IMR-90 (cell line): ENCODE measurements around the gene ABLIM3. TPM values are rescaled to one million over a fixed set of nuclear protein-coding genes. Genes with fewer than 3 reads are reported as not detected.

Experiments used
- ATAC-seq: fragments of 200-7000 bp; cut with Tn5 transposase; 2 replicates; pipeline ENCODE4 v1.9.1; 2020; ENCODE audit warnings: low read depth, mild to moderate bottlenecking, moderate library complexity
- BruUV-seq: library from RNA; stranded (reverse); fragments of 400-500 nt; replicated peaks from 2 replicates; lab custom pipeline; 2021; lab: Mats Ljungman, UMichigan
- CTCF ChIA-PET: fragments of 300-600 bp; formaldehyde crosslinking; extraction: SDS; loops from one replicate; lab custom pipeline; 2021; ENCODE audit warnings: antibody characterized with exemption; lab: Yijun Ruan, JAX
- POLR2A ChIA-PET: fragments of 300-600 bp; sonication (Branson Sonifier 250); formaldehyde crosslinking; loops from one replicate; lab custom pipeline; 2022; ENCODE audit warnings: antibody characterized with exemption; ENCODE audit not compliant: unreplicated experiment; lab: Charles Lee
- DNase-seq: peaks from one replicate; pipeline ENCODE4 v3.0.0; 2013
- H2AFZ ChIP-seq: replicated peaks from 2 replicates; pipeline ENCODE3; 2013; ENCODE audit warnings: low read length, mild to moderate bottlenecking; ENCODE audit not compliant: poor library complexity
- H2AK5ac ChIP-seq: 2 replicates; pipeline ENCODE4 v1.6.1; 2013; ENCODE audit warnings: low read depth, low read length, inconsistent platforms
- H2AK9ac ChIP-seq: replicated peaks from 2 replicates; pipeline ENCODE3; 2013; ENCODE audit warnings: mild to moderate bottlenecking, low read depth, low read length, moderate library complexity; ENCODE audit not compliant: poor library complexity
- H2BK120ac ChIP-seq: 2 replicates; pipeline ENCODE4 v1.6.1; 2013; ENCODE audit warnings: low read depth, low read length, inconsistent platforms
- H2BK15ac ChIP-seq: 3 replicates; pipeline ENCODE4 v1.6.1; 2013; ENCODE audit warnings: low read depth, low read length, inconsistent platforms
- H2BK20ac ChIP-seq: 2 replicates; pipeline ENCODE4 v1.6.1; 2013; ENCODE audit warnings: low read depth, mild to moderate bottlenecking, inconsistent platforms, low read length, moderate library complexity
- H2BK5ac ChIP-seq: 2 replicates; pipeline ENCODE4 v1.6.1; 2013; ENCODE audit warnings: mild to moderate bottlenecking, low read depth, low read length, inconsistent platforms; ENCODE audit not compliant: poor library complexity, severe bottlenecking
- H3K14ac ChIP-seq: replicated peaks from 2 replicates; pipeline ENCODE4 v1.6.1; 2013; ENCODE audit warnings: low read depth, low read length, inconsistent platforms
- H3K18ac ChIP-seq: 2 replicates; pipeline ENCODE4 v1.6.1; 2013; ENCODE audit warnings: low read depth, low read length, control low read depth
- H3K23ac ChIP-seq: 2 replicates; pipeline ENCODE4 v1.6.1; 2013; ENCODE audit warnings: low read depth, low read length, inconsistent platforms
- H3K27ac ChIP-seq: 2 replicates; pipeline ENCODE4 v1.5.1; 2013; ENCODE audit warnings: mild to moderate bottlenecking, control low read depth, low read length; ENCODE audit not compliant: insufficient read depth
- H3K27me3 ChIP-seq: 2 replicates; pipeline ENCODE4 v1.6.1; 2013; ENCODE audit warnings: low read length; ENCODE audit not compliant: control insufficient read depth, insufficient read depth
- H3K36me3 ChIP-seq: 2 replicates; pipeline ENCODE4 v1.6.1; 2013; ENCODE audit warnings: low read length, mixed read lengths; ENCODE audit not compliant: control insufficient read depth, insufficient read depth
- H3K4ac ChIP-seq: 2 replicates; pipeline ENCODE4 v1.6.1; 2013; ENCODE audit warnings: low read depth, low read length, inconsistent platforms
- H3K4me1 ChIP-seq: 2 replicates; pipeline ENCODE4 v1.6.1; 2013; ENCODE audit warnings: low read length, mixed read lengths; ENCODE audit not compliant: control insufficient read depth, insufficient read depth
- H3K4me2 ChIP-seq: 2 replicates; pipeline ENCODE4 v1.6.1; 2013; ENCODE audit warnings: low read depth, mild to moderate bottlenecking, control low read depth, low read length, moderate library complexity
- H3K4me3 ChIP-seq: 2 replicates; pipeline ENCODE4 v1.5.1; 2013; ENCODE audit warnings: low read depth, mild to moderate bottlenecking, control low read depth, low read length, moderate library complexity; ENCODE audit not compliant: insufficient read depth
- H3K56ac ChIP-seq: 2 replicates; pipeline ENCODE4 v1.6.1; 2013; ENCODE audit warnings: low read length, inconsistent platforms; ENCODE audit not compliant: insufficient read depth; ENCODE audit errors: extremely low read depth
- H3K79me1 ChIP-seq, 2 experiments: 2 replicates each; pipeline ENCODE4 v1.6.1; 2013; ENCODE audit warnings: low read length in 2 of 2, inconsistent platforms in 1 of 2, low read depth in 1 of 2
- H3K9ac ChIP-seq: 2 replicates; pipeline ENCODE4 v1.6.1; 2013; ENCODE audit warnings: low read depth, low read length, control low read depth
- H3K9me1 ChIP-seq: 2 replicates; pipeline ENCODE4 v1.6.1; 2013; ENCODE audit warnings: low read length, inconsistent platforms; ENCODE audit not compliant: insufficient read depth
- H3K9me3 ChIP-seq: 2 replicates; pipeline ENCODE4 v1.6.1; 2013; ENCODE audit warnings: low read length; ENCODE audit not compliant: control insufficient read depth, insufficient read depth
- H4K20me1 ChIP-seq: 2 replicates; pipeline ENCODE4 v1.6.1; 2013; ENCODE audit warnings: low read length, inconsistent platforms; ENCODE audit not compliant: insufficient read depth
- H4K5ac ChIP-seq: 2 replicates; pipeline ENCODE4 v1.6.1; 2013; ENCODE audit warnings: mild to moderate bottlenecking, low read depth, low read length, control low read depth
- H4K8ac ChIP-seq, 2 experiments: 2 replicates each; pipeline ENCODE4 v1.6.1; 2013; ENCODE audit warnings: low read depth in 2 of 2, low read length in 2 of 2, control low read depth in 1 of 2, inconsistent platforms in 1 of 2
- H4K91ac ChIP-seq: 2 replicates; pipeline ENCODE4 v1.6.1; 2013; ENCODE audit warnings: low read depth, low read length, inconsistent platforms; ENCODE audit not compliant: insufficient read depth
- BHLHE40 ChIP-seq: fragments of 150-350 bp; IDR thresholded peaks from 2 replicates; pipeline ENCODE4 v1.6.1; 2016; ENCODE audit warnings: mild to moderate bottlenecking, low read depth, low read length
- CEBPB ChIP-seq: IDR thresholded peaks from 2 replicates; pipeline ENCODE4 v1.6.1; 2012; ENCODE audit warnings: low read depth, low read length, improper control_type of control experiment
- CHD1 ChIP-seq: IDR thresholded peaks from 2 replicates; pipeline ENCODE4 v1.6.1; 2012; ENCODE audit warnings: low read depth, low read length, improper control_type of control experiment
- FOS ChIP-seq: fragments of 150-350 bp; IDR thresholded peaks from 2 replicates; pipeline ENCODE4 v1.6.1; 2016; ENCODE audit warnings: low read depth, low read length
- MAFK ChIP-seq: IDR thresholded peaks from 2 replicates; pipeline ENCODE4 v1.6.1; 2012; ENCODE audit warnings: low read depth, low read length, improper control_type of control experiment
- MAZ ChIP-seq: IDR thresholded peaks from 2 replicates; pipeline ENCODE4 v1.6.1; 2012; ENCODE audit warnings: low read depth, mild to moderate bottlenecking, low read length, improper control_type of control experiment, moderate library complexity, borderline replicate concordance
- MXI1 ChIP-seq: IDR thresholded peaks from 2 replicates; pipeline ENCODE4 v1.6.1; 2012; ENCODE audit warnings: low read depth, mild to moderate bottlenecking, low read length, moderate library complexity, borderline replicate concordance
- NFE2L2 ChIP-seq: fragments of 150-350 bp; IDR thresholded peaks from 2 replicates; pipeline ENCODE4 v1.6.1; 2016; ENCODE audit warnings: low read depth, mild to moderate bottlenecking, low read length
- POLR2A ChIP-seq: IDR thresholded peaks from 2 replicates; pipeline ENCODE4 v1.6.1; 2012; ENCODE audit warnings: mild to moderate bottlenecking, low read depth, low read length
- RAD21 ChIP-seq: IDR thresholded peaks from 2 replicates; pipeline ENCODE4 v1.6.1; 2012; ENCODE audit warnings: low read length, improper control_type of control experiment
- RCOR1 ChIP-seq: IDR thresholded peaks from 2 replicates; pipeline ENCODE4 v1.6.1; 2012; ENCODE audit warnings: mild to moderate bottlenecking, low read length, improper control_type of control experiment; ENCODE audit not compliant: insufficient replicate concordance
- RFX5 ChIP-seq: IDR thresholded peaks from 2 replicates; pipeline ENCODE4 v1.8.0; 2012; ENCODE audit warnings: low read depth, mild to moderate bottlenecking, low read length, moderate library complexity
- SMC3 ChIP-seq: fragments of 150-350 bp; IDR thresholded peaks from 2 replicates; pipeline ENCODE4 v1.6.1; 2016; ENCODE audit warnings: low read depth, mild to moderate bottlenecking, antibody characterized with exemption, low read length, moderate library complexity
- WGBS, 2 experiments: methylation state at CpG; one replicate each; pipeline versions ENCODE4 v1.1.5 to v1.1.7; 2013; ENCODE audit warnings: missing lambda C conversion rate in 2 of 2; ENCODE audit not compliant: insufficient read length in 1 of 2; ENCODE audit errors: extremely low coverage in 2 of 2; 5-methylcytosine and 5-hydroxymethylcytosine counted together
- dilution Hi-C: fragments of 300-500 bp; cut with HindIII; formaldehyde crosslinking; loops from one replicate; pipeline ENCODE4 v1.14.3; 2018; ENCODE audit warnings: low sequenced_read_pairs; ENCODE audit not compliant: unreplicated experiment
- in situ Hi-C: fragments of 300-500 bp; cut with MboI; formaldehyde crosslinking; loops from 3 replicates; pipeline ENCODE4 v1.14.3; 2019; ENCODE audit warnings: low sequenced_read_pairs, inconsistent platforms, mixed read lengths
- intact Hi-C: fragments of 100-400 bp; cut with micrococcal nuclease; formaldehyde crosslinking; loops from 2 replicates; pipeline ENCODE4 v1.10.0; 2022
- polyA plus RNA-seq, 3 experiments: library from polyadenylated mRNA; depleted of rRNA; stranded (reverse); fragments of >200 nt; gene quantifications; 2 replicates each; pipeline ENCODE4 v1.2.3, GENCODE V29; 2012; ENCODE audit warnings: low replicate concordance in 1 of 3
- total RNA-seq: library from RNA; depleted of rRNA; stranded (reverse); fragments of >200 nt; gene quantifications from 2 replicates; pipeline ENCODE4 v1.2.3, GENCODE V29; 2012
- TF ChIP-seq, protein P1 (sequence below): conservative IDR thresholded peaks from 2 replicates; pipeline ENCODE4 v1.5.1; 2012; ENCODE audit warnings: mild to moderate bottlenecking, low read depth, low read length, improper control_type of control experiment
- TF ChIP-seq, protein P2 (sequence below): fragments of 150-350 bp; IDR thresholded peaks from 2 replicates; pipeline ENCODE4 v1.6.1; 2017; ENCODE audit warnings: mild to moderate bottlenecking, antibody characterized with exemption, low read length, low read depth
- TF ChIP-seq, protein P3 (sequence below): fragments of 150-350 bp; IDR thresholded peaks from 2 replicates; pipeline ENCODE4 v1.6.1; 2016; ENCODE audit warnings: low read depth, mild to moderate bottlenecking, low read length, moderate library complexity, borderline replicate concordance

Gene ABLIM3
- total and polyA plus RNA-seq, 2 of the 4 experiments (the other 2 are of a cell fraction), result 33.3 to 69.9 TPM

DNA sequence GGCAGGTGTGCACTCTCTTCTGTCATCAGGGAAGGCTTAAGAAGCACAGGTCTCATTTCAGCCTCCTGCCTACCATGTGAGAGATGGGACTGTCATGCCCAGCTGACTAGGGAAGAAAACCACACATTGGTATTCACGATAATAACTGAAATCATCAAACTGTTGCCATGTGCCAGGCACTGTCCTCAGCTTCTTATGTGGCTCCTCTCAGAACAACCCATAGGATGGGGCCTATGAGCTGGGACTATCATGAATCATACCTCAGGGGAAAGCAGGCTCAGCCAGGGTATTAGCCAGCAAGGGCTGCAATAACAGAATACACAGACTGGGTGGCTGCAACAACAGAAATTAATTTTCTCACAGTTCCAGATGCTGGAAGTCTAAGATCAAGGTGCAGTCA, 133.6 kb downstream of the ABLIM3 start:
- H3K4me2 ChIP-seq, result no peak overlapping the region
- H3K9me3 ChIP-seq, result no peaks in the 10 kb centered on the region
- CTCF ChIA-PET, result no interaction called here
- peaks cover 6 to 21% of the 10 kb centered on the region in 2 experiments for H3K79me1 ChIP-seq
- no peak overlapping the region for H3K27ac ChIP-seq
- ATAC-seq, result no peak
- intact Hi-C loops, result loop anchor here (5.0 kb wide), 1 partner anchor 287 kb away; no protein-coding TSS in a partner anchor
- H3K14ac ChIP-seq, result no peak overlapping the region
- dilution Hi-C loops, result no loop called here
- H2BK120ac ChIP-seq, result no peak overlapping the region
- H3K4me1 ChIP-seq, result peaks cover 6% of the 10 kb centered on the region
- H2BK5ac ChIP-seq, result no peak overlapping the region
- H2AK9ac ChIP-seq, result no peak overlapping the region
- no peak overlapping the region for H3K4me3 ChIP-seq
- BruUV-seq, result no TSS peak
- in situ Hi-C loops, result no loop called here
- no peaks in the 10 kb centered on the region; the same call in 1 of the 2 replicates for H3K27me3 ChIP-seq
- peaks cover 3% of the 10 kb centered on the region; the same call in 1 of the 2 replicates for H4K20me1 ChIP-seq
- H4K8ac ChIP-seq, result no peak overlapping the region
- no peak overlapping the region for H4K91ac ChIP-seq
- H3K36me3 ChIP-seq, result no peaks in the 10 kb centered on the region
- no peak overlapping the region for H2BK20ac ChIP-seq
- no peak overlapping the region for H3K56ac ChIP-seq
- no peak for TF ChIP-seq FOS
- no peak for TF ChIP-seq SMC3
- no peak for TF ChIP-seq RFX5
- TF ChIP-seq BHLHE40, result no peak
- TF ChIP-seq, protein P1, sequence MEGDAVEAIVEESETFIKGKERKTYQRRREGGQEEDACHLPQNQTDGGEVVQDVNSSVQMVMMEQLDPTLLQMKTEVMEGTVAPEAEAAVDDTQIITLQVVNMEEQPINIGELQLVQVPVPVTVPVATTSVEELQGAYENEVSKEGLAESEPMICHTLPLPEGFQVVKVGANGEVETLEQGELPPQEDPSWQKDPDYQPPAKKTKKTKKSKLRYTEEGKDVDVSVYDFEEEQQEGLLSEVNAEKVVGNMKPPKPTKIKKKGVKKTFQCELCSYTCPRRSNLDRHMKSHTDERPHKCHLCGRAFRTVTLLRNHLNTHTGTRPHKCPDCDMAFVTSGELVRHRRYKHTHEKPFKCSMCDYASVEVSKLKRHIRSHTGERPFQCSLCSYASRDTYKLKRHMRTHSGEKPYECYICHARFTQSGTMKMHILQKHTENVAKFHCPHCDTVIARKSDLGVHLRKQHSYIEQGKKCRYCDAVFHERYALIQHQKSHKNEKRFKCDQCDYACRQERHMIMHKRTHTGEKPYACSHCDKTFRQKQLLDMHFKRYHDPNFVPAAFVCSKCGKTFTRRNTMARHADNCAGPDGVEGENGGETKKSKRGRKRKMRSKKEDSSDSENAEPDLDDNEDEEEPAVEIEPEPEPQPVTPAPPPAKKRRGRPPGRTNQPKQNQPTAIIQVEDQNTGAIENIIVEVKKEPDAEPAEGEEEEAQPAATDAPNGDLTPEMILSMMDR, result no peak
- TF ChIP-seq MAZ, result no peak
- no peak for TF ChIP-seq NFE2L2
- TF ChIP-seq POLR2A, result no peak
- TF ChIP-seq MXI1, result no peak
- TF ChIP-seq, protein P2, sequence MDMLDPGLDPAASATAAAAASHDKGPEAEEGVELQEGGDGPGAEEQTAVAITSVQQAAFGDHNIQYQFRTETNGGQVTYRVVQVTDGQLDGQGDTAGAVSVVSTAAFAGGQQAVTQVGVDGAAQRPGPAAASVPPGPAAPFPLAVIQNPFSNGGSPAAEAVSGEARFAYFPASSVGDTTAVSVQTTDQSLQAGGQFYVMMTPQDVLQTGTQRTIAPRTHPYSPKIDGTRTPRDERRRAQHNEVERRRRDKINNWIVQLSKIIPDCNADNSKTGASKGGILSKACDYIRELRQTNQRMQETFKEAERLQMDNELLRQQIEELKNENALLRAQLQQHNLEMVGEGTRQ, result no peak
- no peak for TF ChIP-seq CHD1
- TF ChIP-seq, protein P3, sequence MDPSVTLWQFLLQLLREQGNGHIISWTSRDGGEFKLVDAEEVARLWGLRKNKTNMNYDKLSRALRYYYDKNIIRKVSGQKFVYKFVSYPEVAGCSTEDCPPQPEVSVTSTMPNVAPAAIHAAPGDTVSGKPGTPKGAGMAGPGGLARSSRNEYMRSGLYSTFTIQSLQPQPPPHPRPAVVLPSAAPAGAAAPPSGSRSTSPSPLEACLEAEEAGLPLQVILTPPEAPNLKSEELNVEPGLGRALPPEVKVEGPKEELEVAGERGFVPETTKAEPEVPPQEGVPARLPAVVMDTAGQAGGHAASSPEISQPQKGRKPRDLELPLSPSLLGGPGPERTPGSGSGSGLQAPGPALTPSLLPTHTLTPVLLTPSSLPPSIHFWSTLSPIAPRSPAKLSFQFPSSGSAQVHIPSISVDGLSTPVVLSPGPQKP, result no peak
- no peak for TF ChIP-seq RCOR1
- TF ChIP-seq CEBPB, result no peak
- no peak for TF ChIP-seq RAD21
- no peak for TF ChIP-seq MAFK
- DNase-seq, result peak; percentile 44
- 100% methylated on average over 1 of the region's 1 CpG; no CpG with 5 or more reads in 1 of the 2 experiments for WGBS, 2 experiments
- POLR2A ChIA-PET, result no interaction called here
- no peak overlapping the region for H2BK15ac ChIP-seq
- no peak overlapping the region for H3K9ac ChIP-seq
- H2AK5ac ChIP-seq, result peak overlapping the region; percentile 11; the same call in 1 of the 2 replicates
- peaks cover 7% of the 10 kb centered on the region for H3K9me1 ChIP-seq
- H4K5ac ChIP-seq, result no peak overlapping the region
- no peak overlapping the region for H3K23ac ChIP-seq
- no peak overlapping the region for H3K4ac ChIP-seq
- H2AFZ ChIP-seq, result no peak overlapping the region
- H3K18ac ChIP-seq, result no peak overlapping the region
